ENCODE results near the gene FRMD4A.

Gene FRMD4A

GRCh38 chr10:14294347-14295059 lies 36.2 kb downstream of the FRMD4A start:
- DNase-seq (ENCODE audit: low read depth, low spot score) = no peak

GRCh38 chr10:14293526-14293925 lies 37.2 kb downstream of the FRMD4A start:
- no peak for DNase-seq (ENCODE audit: low read depth, low spot score)

- no peak for DNase-seq (ENCODE audit: low read depth, low spot score)
These were observed 39.4 kb downstream of the FRMD4A start for GRCh38 chr10:14291296-14291695.

- no peak for DNase-seq (ENCODE audit: low read depth, low spot score)
These were observed 44.7 kb downstream of the FRMD4A start for GRCh38 chr10:14285941-14286560.

GRCh38 chr10:14282276-14282675 lies 48.4 kb downstream of the FRMD4A start:
- DNase-seq (ENCODE audit: low read depth, low spot score) = no peak

- DNase-seq (ENCODE audit: low read depth, low spot score) = no peak
These were observed 52.2 kb downstream of the FRMD4A start for GRCh38 chr10:14278533-14278932.

GRCh38 chr10:14276210-14276609 lies 54.5 kb downstream of the FRMD4A start:
- no peak for DNase-seq (ENCODE audit: low read depth, low spot score)

GRCh38 chr10:14271621-14272020 lies 59.1 kb downstream of the FRMD4A start:
- no peak for DNase-seq (ENCODE audit: low read depth, low spot score)

- DNase-seq (ENCODE audit: low read depth, low spot score) = no peak
These were observed 60.4 kb downstream of the FRMD4A start for GRCh38 chr10:14270370-14270769.

- DNase-seq (ENCODE audit: low read depth, low spot score) = no peak
These were observed 65.0 kb downstream of the FRMD4A start for GRCh38 chr10:14265709-14266108.

GRCh38 chr10:14262836-14263425 lies 67.8 kb downstream of the FRMD4A start:
- no peak for DNase-seq (ENCODE audit: low read depth, low spot score)

- DNase-seq (ENCODE audit: low read depth, low spot score) = no peak
These were observed 69.4 kb downstream of the FRMD4A start for GRCh38 chr10:14261336-14261735.

GRCh38 chr10:14259696-14260566 lies 70.8 kb downstream of the FRMD4A start:
- no peak for DNase-seq (ENCODE audit: low read depth, low spot score)

GRCh38 chr10:14254368-14254767 lies 76.4 kb downstream of the FRMD4A start:
- DNase-seq (ENCODE audit: low read depth, low spot score) = no peak

- no peak for DNase-seq (ENCODE audit: low read depth, low spot score)
These were observed 77.0 kb downstream of the FRMD4A start for GRCh38 chr10:14253711-14254110.

GRCh38 chr10:14253079-14253478 lies 77.6 kb downstream of the FRMD4A start:
- DNase-seq (ENCODE audit: low read depth, low spot score) = no peak

- no peak for DNase-seq (ENCODE audit: low read depth, low spot score)
These were observed 80.1 kb downstream of the FRMD4A start for GRCh38 chr10:14250496-14251076.

GRCh38 chr10:14247377-14248116 lies 83.2 kb downstream of the FRMD4A start:
- DNase-seq (ENCODE audit: low read depth, low spot score) = no peak

GRCh38 chr10:14244801-14245211 lies 85.9 kb downstream of the FRMD4A start:
- DNase-seq (ENCODE audit: low read depth, low spot score) = no peak

- no peak for DNase-seq (ENCODE audit: low read depth, low spot score)
These were observed 86.6 kb downstream of the FRMD4A start for GRCh38 chr10:14244147-14244546.

GRCh38 chr10:14243221-14243620 lies 87.5 kb downstream of the FRMD4A start:
- DNase-seq (ENCODE audit: low read depth, low spot score) = no peak

Measured in activated naive CD8-positive, alpha-beta T cell treated with anti-CD3 and anti-CD28 coated beads, Interleukin-2, amount 50 U/mL, for 16 hours (primary cell).